Glomerular visceral epithelial cell (primary cell): ENCODE results near the gene PDE6A.

Source experiments
- DNase-seq: peaks from one replicate; pipeline ENCODE4 v3.0.0-alpha.2; 2016; ENCODE audit errors: extremely low spot score

The PDE6A gene

DNA sequence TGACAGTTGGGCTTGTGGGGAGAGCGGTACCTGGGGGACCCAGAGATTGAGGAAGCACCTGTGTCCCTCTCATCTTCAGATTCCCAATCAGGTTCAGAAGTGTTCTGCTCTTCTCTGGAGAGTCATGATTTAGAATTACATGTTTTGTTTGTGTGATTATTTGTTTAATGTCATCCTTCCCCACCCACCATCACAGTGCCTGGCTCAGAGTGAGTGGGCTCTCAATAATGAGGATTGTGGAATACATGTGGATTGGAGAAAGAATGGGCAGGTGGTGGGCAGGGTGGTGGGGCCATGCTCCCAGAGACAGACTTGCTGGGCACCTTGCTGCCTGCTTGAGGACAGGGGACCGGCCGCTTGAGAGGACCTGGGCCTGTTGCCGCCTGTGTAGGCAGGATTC lies 126.5 kb downstream of the PDE6A start:
- DNase-seq, result no peak

GRCh38 chr5:149817539-149818060 lies 127.0 kb downstream of the PDE6A start:
- no peak for DNase-seq

DNA sequence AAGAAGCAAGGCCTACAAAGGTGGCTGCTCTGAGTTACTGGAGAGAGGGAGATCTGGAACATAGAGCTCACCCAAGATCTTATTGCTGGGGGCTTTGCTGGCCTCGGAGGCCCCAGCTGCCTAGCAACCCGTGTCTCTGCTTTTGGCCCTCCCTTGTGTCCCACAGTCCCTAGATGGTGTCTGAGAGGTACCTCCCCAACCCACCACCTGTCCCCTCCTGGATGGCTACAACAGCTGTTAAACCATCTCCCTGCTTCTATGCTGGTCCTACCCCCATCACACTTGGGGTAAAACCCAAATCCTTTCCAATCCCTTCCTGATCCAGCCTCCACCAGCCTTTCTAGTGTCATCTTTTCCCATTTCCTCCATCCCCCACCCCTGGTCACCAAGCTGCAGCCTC lies 127.9 kb downstream of the PDE6A start:
- DNase-seq, result no peak

DNA sequence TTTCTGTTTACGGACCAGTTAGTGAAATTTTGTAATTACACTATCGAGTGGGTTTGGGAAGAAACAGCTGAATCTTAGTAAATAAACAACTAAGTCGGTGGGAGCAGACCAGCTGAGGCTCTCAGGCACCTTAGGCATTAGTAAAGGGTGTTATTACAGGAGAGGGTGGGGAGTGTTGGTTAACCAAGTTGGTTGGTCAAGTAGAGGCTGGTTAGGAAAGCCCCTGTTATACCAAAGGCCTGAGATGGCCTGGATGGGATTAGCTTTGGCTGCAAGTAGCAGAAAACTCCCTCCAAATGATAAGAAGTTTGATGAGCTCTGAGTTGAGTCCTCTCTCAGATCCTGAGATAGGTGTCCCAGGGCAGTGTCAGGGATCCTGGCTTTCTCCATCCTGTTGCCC lies 133.1 kb downstream of the PDE6A start:
- DNase-seq, result no peak

DNA sequence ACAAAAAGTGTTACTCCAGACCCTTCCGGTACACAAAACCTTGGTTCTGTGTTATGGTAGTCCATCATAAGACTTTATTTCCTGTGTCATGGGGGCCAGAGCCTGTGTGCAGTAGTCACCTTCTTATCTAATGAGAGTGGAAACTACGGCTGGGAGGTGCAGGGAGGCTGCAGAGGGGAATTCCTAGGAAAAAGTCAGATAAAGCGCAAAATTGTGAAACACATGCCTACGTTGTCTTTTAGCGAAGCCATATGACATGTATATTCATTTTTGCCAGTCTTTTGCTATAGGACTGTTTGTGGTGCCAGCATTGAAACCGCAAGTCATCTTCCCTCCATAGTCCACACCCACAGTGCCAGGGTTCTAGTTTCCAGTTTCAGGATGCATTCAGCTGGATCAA lies 133.7 kb downstream of the PDE6A start:
- DNase-seq, result no peak

DNA sequence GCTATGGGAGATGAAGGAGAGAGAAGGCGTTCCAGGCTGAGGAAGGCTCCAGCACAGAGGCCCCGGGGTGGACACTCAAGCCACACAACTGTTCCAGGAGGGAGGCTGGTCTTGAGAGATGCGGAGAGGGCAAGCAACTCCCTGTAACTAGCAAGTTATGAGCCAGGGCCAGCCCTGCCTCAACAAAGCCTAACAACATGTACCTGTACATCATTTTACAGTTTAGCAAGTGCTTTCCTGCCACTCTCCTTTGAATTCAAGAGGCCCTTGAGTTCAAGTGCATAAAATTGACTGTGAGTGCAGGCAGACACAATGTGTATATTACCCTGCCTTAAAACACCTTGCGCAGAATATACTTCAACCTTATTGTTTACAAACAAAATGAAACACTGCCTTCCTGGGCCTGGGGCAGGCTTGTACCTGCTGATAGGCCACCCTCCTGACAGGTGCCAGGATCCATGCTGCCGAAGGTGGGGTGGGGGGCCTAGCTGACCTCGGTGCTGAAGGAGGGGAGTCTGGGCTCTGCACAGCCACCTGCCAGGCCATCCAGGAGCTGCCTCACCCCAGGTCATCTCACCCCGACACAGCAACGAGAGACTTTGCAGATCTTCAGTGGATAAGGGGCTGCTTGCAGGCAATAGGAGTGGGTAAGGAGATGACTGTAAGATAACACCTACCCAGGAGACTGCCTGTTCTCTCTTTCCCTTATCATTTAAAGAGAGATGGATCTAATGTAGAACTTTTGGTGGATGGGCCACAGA lies 134.5 kb downstream of the PDE6A start:
- DNase-seq, result no peak

DNA sequence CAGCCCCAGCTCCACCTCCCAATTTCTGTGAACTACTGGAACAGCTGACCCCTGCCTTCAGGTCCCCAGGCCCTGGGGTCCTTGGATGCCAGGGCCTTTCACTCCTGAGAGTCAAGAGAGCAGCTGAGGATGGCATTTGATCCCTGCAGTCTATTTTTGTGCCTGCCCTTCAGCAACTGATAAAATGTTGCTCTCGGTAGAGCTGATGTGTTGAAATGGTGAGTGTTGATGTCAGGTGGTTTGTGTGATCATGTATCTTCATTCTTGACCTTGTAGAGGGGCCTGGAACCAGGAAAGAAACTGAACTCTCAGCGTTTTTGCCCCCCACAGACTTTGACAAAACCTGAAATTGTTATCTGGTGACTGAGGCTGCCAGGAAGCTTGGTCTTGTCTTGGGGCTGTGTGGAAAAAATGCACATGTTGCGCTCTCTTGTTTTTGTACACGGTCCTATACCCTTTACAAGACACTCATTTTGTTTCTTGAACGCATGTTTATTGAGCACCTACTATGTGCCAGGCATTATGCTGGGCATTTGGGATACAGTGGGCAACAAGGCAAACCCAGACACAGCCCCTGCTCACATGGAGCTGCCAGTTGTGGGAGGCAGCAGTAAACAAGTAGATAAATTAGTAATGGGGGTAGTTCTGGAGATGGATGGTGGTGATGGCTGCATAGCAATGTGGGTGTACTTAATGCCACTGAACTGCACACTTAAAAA lies 136.2 kb downstream of the PDE6A start:
- no peak for DNase-seq
